CD4-positive, alpha-beta T cell treated with Interleukin-6 at 100 ng/mL for 8 hours (primary cell): ENCODE measurements around the gene COA6.

ENCODE experiments used
- DNase-seq: peaks from one replicate; pipeline ENCODE4 v3.0.0-alpha.2; 2020; ENCODE audit warnings: mixed read lengths, low spot score

The COA6 gene

DNA sequence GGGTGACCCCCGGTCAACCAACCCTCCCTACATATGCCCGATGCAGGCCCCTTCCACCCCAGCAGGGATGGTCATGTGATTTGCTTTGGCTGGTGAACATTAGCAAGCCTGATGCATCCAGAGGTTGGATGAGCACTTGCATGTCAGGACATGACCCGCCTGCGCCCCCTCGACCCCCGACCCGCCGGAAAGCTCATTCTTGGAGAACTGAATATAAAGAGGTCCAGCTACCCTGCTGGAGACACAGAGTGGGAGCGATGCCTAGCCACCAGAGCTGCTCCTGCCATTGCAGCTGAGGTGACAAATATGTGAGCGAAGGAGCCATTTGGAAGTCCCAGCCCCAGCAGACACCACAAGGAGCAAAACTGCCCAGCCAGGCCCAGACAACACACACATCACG lies 39.6 kb downstream of the COA6 start:
- no peak for DNase-seq

DNA sequence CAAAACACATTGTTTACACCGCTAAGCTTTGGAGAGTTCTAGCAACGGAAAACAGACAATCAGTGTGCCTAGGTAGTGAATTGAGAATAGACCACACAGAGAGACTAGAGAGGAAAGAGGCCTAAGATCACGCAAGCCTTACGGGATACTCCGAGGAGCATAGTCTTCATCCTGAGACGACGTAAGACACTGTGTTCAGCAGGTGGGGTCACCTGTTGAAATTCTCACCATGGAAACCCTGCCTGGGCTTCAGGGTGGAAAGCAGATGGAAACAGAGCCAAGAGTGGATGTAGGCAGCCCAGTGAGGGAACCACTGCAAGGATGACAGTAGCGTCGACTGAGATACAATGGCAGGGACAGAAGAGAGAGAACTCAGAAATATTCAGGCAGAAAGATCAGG lies 40.2 kb downstream of the COA6 start:
- DNase-seq: no peak

DNA sequence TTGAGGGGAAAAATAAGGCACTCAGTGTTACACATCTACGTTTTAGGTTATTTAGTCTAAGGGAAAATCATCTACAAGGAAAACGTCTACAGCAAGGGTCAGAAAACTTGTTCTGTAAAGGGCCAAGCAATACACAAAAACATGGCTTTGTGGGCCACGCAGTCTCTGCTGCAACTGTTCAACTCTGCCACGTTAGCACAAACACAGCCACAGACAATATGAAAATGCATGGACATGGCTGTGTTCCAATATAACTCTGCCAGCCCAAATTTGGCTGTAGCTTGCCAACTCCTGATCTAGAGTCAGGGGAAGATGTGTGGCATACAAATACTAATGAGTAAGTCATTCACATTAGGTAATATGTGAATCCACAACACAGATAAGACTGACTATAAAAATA lies 40.7 kb downstream of the COA6 start:
- no peak for DNase-seq

DNA sequence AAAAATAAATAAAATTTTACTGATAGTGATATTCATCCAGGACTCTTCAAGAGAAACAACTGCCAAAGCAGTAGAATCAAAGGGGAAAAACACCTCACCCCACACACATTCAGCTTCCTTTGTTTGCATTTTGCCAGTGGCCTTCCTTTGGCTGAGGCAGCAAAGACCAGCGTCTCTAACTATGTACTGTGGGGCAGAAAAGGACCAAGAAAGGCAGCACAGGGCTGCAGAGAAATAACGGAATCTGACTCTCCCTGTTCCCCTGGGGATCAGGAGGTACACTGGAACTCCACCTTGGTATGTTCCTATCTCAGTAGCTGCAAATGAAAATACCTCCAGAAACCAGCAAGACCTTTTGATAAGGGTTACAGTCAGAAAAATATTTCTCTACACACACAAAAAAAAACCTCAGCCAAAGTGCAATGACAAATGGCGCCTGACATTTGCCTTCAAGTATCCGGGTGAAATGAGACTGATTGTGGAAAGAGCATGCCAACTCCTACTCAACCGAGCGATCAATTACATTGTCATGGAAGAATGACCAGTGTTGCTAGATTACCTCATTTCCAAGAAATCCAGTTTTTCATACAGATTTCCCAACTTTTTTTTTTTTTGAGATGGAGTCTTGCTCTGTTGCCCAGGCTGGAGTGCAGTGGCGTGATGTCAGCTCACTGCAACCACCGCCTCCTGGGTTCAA lies 54.8 kb downstream of the COA6 start:
- DNase-seq: no peak

DNA sequence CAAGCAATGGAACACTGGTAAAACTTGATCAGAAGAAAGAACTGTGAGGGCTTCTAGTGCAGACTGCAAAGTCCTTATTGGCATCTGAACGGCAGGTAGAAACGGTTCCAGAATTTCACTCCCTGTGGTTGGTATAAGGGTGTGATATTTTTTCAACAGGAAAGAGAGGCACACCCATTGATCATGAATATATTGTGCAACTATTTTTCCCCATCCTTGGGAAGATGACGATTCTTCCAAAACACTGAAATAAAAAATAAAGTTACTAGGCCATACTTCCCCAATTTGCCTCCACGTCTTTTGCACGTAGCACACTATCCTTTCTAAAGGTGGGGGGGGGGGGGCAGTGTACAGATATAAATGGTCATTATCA lies 56.2 kb downstream of the COA6 start:
- no peak for DNase-seq

DNA sequence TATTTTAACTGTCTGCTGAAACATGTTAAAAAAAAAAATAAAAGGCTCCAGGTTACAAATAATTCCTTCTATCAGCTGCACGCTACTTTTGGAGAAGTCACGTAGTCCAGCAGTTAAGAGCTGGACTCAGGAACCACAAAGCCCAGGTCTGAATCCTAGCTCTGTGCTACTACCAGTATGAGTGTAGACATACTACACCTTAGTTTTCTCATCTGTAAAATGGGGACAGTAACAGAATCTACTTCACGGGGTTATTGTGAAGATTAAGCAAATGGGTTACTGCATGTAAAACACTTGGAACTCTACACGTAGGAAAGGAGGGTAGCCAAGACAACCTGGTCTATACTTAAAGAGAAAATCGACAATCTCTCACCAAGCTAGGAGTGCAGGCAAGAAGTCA lies 57.4 kb downstream of the COA6 start:
- DNase-seq: no peak

DNA sequence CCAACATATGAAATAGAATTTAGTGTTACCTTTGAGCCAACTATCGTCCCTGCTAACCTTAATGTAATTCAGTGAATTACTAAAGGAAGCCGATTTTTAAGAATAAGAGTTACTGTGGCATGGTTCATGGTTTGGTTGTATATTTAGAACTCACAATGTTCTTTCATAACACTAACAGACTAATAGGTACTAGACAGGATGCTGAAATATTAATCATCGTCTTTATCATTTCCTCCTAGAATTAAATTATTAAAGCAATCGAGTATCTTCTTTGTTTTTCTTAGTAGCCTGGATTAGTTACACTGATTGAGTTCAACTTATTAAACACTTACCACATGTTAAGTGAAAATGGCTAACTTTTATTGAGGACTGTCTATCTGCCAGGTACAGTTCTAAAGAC lies 58.0 kb downstream of the COA6 start:
- no peak for DNase-seq

DNA sequence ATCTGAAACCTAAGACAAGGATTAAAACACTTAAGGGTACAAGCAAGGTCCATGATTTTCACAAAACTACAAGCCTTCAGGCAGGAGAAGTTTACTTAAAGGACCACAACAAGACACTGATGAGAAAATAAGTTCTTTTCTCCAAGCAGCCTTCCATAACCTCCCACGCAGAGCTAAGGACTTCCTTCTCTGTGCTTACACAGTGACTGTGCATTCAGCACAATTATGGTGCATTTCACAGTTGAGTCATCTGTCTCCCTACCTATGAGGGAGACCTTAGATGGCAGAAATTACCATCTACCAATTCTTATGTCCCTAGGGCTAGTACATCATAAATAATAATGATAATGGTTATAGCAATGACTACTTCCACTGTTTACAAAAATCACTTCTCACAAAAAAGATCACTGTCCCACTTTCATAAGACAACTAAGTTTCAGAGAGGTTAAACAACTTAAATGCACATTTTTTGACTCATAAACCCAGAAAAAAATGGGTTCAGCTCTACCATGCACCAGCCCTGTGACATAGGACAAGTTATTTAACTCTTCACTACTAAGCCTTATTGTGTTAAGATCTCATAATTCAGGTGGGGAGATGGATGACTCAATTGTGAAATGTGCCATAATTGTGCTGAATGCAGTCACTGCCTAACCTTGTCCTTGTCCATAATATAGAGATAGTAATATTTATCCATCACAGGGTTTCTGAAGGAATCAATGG lies 60.5 kb downstream of the COA6 start:
- DNase-seq: no peak
